ENCODE measurements around the gene ALKBH8. TPM values are rescaled to one million over a fixed set of nuclear protein-coding genes. Genes with fewer than 3 reads are reported as not detected.

ALKBH8 gene
- polyA plus RNA-seq, 2 of the 4 experiments (the other 2 are of a cell fraction), result 6.5 to 10.8 TPM

- TF ChIP-seq RNF2 (IDR thresholded peaks at IDR 0.05; ENCODE audit: borderline replicate concordance, low read depth), result no peak
- no peak for TF ChIP-seq HMGXB4 (CRISPR knock-in tag; IDR thresholded peaks at IDR 0.05; ENCODE audit: borderline replicate concordance)
- TF ChIP-seq HOXA7 (CRISPR knock-in tag; IDR thresholded peaks at IDR 0.05), result no peak
- TF ChIP-seq ZFP36 (IDR thresholded peaks at IDR 0.05; ENCODE audit: borderline replicate concordance, partially characterized antibody), result no peak
- TF ChIP-seq POLR2AphosphoS2 (conservative IDR thresholded peaks at IDR 0.05; ENCODE audit: low read length), result no peak
- TF ChIP-seq ZSCAN20 (CRISPR knock-in tag; IDR thresholded peaks at IDR 0.05), result no peak
- no peak for TF ChIP-seq NR3C1 (IDR thresholded peaks at IDR 0.05)
- TF ChIP-seq CEBPB (IDR thresholded peaks at IDR 0.05), result no peak
- no peak for TF ChIP-seq ESRRA (IDR thresholded peaks at IDR 0.05; ENCODE audit: borderline replicate concordance, low read length)
- TF ChIP-seq PBX3 (IDR thresholded peaks at IDR 0.05), result no peak
- TF ChIP-seq CBX2 (IDR thresholded peaks at IDR 0.05; ENCODE audit: borderline replicate concordance, low read depth), result no peak
- TF ChIP-seq PHF8 (IDR thresholded peaks at IDR 0.05; ENCODE audit: borderline replicate concordance, low read depth), result no peak
- TF ChIP-seq EP300 (IDR thresholded peaks at IDR 0.05), result no peak
- TF ChIP-seq MAZ (IDR thresholded peaks at IDR 0.05; ENCODE audit: borderline replicate concordance, low read depth, low read length), result no peak
- TF ChIP-seq EHF (CRISPR knock-in tag; IDR thresholded peaks at IDR 0.05), result no peak
- no peak for TF ChIP-seq ELK1 (IDR thresholded peaks at IDR 0.05; ENCODE audit: low read depth, low read length)
- DNase-seq (ENCODE audit: low read depth in 1 of 2, low spot score in 1 of 2) (peak in 1 of 2 experiments; percentile 10), ATAC-seq (peak; percentile 52 to 72), FAIRE-seq (no peak)
- H3K4me3 ChIP-seq, result peak overlapping the region; percentile 61
- ChIA-PET CTCF (interaction anchor here (0.6 to 1.2 kb wide), 2 partner anchors 42 to 80 kb away, joined by 3 read pairs; no protein-coding TSS in a partner anchor), POLR2A (no interaction called here)
- H3K27ac ChIP-seq, result peak overlapping the region; percentile 25 to 77; a peak in 5 of 6 replicates
- no peaks in the 10 kb centered on the region for H3K9me3 ChIP-seq
- 10% methylated on average over 28 of the region's 49 CpGs for WGBS (ENCODE audit: missing lambda C conversion rate)
- H3K4me1 ChIP-seq, result peaks cover 9% of the 10 kb centered on the region; the same call in 1 of the 3 replicates
- peak overlapping the region; percentile 97 for H3K4me2 ChIP-seq
These were observed 26.1 kb upstream of the ALKBH8 start for GRCh38 chr11:107591378-107592230.

GRCh38 chr11:107590460-107591377 lies 25.2 kb upstream of the ALKBH8 start, which contains the start of gene ELMOD1:
Gene ELMOD1 (plus strand): TSS chr11:107591147. CDS start chr11:107618190, 27,043 bp downstream.
- ChIA-PET POLR2A (no interaction called here), CTCF (interaction anchor here (0.8 to 1.8 kb wide), 5 partner anchors 11 to 98 kb away, joined by 3 to 6 read pairs (median 3); no protein-coding TSS in a partner anchor)
- Histone ChIP-seq H3K4me2 (peak within 1 kb of the TSS; percentile 97), H3K9me3 (no peaks in the 10 kb centered on the region), H3K27ac (peak within 1 kb of the TSS; percentile 25 to 77; a peak in 5 of 6 replicates), H3K4me3 (peak within 1 kb of the TSS; percentile 61), H3K4me1 (peaks cover 9% of the 10 kb centered on the region; the same call in 1 of the 3 replicates)
- TF ChIP-seq REST (IDR thresholded peaks at IDR 0.05), result no peak
- TF ChIP-seq ELK1 (IDR thresholded peaks at IDR 0.05; ENCODE audit: low read depth, low read length), result no peak
- no peak for TF ChIP-seq NR3C1 (IDR thresholded peaks at IDR 0.05)
- FAIRE-seq, result no peak
- ATAC-seq, result peak; percentile 88 to 92
- peak; percentile 12 to 50 for DNase-seq (ENCODE audit: low read depth in 1 of 2, low spot score in 1 of 2)
- WGBS (ENCODE audit: missing lambda C conversion rate), result 1% methylated on average over 10 of the region's 74 CpGs
